Skin of body (tissue), 2 donors: ENCODE data around the gene TIAM2. TPM values are rescaled to one million over a fixed set of nuclear protein-coding genes. Genes with fewer than 3 reads are reported as not detected.
"Not testable (repeated sequence)": the region's sequence is repeated elsewhere in the genome, so short reads cannot be mapped to it uniquely, and the experiment has no call there.

Source experiments
- DNase-seq: peaks from one replicate; lab custom pipeline; 2025; lab: John Stamatoyannopoulos, UW
- total RNA-seq: library from RNA; depleted of rRNA; stranded (reverse); fragments of >200 nt; gene quantifications from one replicate; pipeline ENCODE4 v1.2.3, GENCODE V29; 2014

Gene TIAM2
- total RNA-seq, 1 donor from 2014 or later: 30.6 TPM

GRCh38 chr6:154989448-154989847 is 5.7 kb upstream of the TIAM2 start:
- DNase-seq: no peak

DNA sequence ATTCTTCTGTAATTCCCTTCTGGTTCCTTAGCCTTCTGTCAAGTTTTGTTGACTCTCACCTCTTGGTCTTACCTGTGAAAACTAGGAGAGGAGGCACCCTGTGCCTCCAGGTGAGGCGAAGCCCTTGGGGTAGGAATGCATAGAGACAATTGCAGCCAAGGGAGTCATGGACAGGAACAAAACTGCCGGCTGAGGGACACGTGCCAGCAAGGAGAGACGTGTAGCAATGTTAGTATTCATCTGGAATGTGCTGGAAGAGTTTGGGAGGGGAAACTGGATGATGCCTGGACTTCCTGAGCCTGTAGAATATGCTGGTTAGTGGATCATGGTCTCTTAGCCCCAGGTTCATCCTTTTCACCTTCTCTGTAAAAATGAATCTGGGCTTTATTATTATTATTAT is 3.9 kb upstream of the TIAM2 start:
- no peak for DNase-seq

DNA sequence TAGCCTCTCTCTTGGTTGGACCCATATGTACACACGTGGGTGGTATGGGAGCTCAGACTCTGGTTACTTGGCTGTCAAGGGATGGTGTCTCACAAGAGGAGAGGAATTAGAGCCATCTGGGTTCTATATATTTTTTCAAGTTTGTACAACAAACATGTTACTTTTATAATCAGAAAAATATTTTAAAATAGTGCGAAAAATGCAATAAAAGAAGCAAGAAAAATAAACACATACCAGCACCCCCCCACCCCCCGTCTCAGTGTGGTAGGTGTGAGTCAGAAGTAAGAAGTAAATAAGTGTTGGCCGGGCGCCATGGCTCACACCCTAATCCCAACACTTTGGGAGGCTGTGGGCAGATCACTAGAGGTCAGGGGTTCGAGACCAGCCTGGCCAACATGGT is 2.1 kb upstream of the TIAM2 start:
- DNase-seq: peak; percentile 64

GRCh38 chr6:154993710-154994109 is 1.4 kb upstream of the TIAM2 start:
- no peak for DNase-seq

- DNase-seq: no peak
These were observed 270 bp upstream of the TIAM2 start for GRCh38 chr6:154994836-154995253.

GRCh38 chr6:154996016-154996590 is 988 bp downstream of the TIAM2 start:
- no peak for DNase-seq

- no peak for DNase-seq
These were observed 1.8 kb downstream of the TIAM2 start for GRCh38 chr6:154996841-154997311.

DNA sequence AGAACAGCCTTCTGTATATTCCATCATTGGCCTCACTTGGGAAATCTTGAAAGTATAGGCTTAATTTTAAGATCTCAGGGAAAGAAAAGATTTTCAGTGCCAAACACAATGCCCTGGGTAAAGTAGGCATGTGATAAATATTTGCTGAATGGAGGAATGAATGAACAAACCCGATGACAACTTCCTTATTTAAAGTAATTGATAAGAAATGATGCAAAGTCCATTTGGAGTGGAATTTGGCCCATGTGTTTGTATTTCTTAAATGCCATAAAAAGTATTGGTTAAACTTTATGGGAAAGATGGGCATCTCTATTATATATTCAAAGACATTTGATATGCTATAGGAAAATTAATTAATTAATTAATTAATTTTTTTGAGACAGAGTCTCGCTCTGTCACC is 3.7 kb downstream of the TIAM2 start:
- DNase-seq: no peak

DNA sequence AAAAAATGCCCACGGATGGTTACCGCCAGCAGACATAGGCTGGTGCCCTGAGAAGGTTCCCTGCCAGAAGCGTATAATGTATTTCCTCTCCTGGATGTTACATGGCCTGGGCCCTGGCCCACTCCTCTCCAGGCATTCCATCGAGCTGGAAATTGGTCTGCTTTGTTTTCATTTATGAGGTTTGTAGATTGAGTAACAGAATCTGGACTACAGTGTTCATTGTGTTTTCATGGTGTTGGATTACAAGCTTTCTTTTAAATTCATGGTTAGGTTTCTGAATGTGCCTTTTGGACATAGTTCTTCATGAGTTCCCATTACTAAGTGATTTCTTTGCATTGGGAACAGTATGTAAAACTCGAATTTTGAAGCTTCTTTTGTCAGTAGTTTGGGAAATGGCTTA is 6.4 kb downstream of the TIAM2 start:
- DNase-seq: no peak

GRCh38 chr6:155001934-155002333 is 6.8 kb downstream of the TIAM2 start:
- DNase-seq: no peak

- no peak for DNase-seq
These were observed 8.4 kb downstream of the TIAM2 start for GRCh38 chr6:155003476-155003875.

DNA sequence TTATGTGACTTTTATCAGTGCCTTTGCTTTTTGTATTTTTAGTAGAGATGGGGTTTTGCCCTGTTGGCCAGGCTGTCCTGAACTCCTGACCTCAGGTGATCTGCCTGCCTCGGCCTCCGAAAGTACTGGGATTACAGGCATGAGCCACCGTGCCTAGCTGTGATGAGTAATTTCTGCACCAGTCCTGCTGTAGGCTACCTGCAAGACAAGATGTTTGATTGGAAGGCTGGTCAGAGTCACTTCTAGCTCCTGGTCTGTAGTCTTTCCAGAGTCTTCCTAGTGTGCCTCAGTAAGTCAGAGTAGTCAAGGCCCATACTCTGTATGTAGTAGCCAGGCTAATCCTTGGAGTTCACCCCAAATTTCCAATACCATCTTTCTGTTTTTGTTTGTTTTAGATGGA is 8.9 kb downstream of the TIAM2 start:
- DNase-seq: no peak

DNA sequence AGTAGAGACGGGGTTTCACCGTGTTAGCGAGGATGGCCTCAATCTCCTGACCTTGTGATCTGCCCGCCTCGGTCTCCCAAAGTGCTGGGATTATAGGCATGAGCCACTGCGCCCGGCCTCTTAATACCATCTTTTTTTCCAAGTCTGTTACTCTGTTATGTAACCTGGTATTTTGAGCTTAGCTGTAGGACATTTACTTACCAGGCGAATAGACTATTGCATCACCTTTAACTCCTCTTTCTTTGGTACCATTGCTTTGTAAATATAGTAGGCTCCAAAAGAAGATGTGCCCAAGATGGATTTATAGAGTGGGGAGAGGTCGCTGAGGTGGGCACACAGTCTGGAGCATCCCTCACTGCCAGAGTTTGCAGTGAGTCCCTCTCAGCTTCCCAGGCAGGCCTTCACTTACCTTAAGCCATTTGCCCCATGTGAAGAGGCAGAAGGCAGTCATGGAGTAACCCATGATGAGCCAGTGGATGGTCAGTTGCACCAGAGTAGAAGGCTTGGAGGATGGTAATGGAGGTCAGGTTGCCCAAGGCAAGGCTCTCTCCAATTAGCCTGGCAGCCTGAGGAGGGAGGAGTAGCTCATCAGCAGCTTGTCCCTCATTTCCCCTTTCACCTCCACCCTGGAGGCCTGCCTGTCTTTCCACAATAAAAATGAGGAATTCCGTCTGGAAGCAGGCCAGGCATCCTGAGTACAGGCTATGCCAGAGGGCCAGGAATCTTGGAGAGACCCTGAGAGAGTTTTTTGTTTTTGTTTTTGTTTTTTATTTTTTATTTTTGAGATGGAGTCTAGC is 9.7 kb downstream of the TIAM2 start:
- no peak for DNase-seq

- DNase-seq: no peak
These were observed 13.5 kb downstream of the TIAM2 start for GRCh38 chr6:155008625-155009024.

GRCh38 chr6:155010940-155011339 is 15.8 kb downstream of the TIAM2 start:
- DNase-seq: no peak

GRCh38 chr6:155011809-155012291 is 16.7 kb downstream of the TIAM2 start:
- peak; percentile 72 for DNase-seq

GRCh38 chr6:155013457-155013876 is 18.4 kb downstream of the TIAM2 start:
- peak; percentile 91 for DNase-seq

DNA sequence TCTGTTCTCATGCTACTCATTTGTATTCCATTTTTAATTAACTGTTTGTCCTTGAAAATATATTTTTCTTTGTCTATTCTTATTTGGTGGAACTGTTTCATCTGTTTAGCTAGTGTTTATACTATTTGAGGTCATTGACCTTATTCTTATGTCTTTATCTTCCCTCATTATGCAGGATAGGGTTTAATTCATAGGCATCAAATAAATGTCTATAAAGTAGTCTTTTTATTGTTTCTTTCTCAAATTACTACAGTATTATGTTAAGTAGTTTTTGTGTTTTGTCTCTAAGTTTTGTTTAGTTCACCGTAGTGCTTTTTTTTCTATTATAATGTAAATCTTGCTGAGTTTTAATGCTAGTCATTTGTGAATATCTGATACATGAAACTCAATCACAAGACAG is 19.0 kb downstream of the TIAM2 start:
- DNase-seq: no peak

GRCh38 chr6:155014670-155015300 is 19.7 kb downstream of the TIAM2 start:
- no peak for DNase-seq

- DNase-seq: not testable (repeated sequence)
These were observed 23.3 kb downstream of the TIAM2 start for GRCh38 chr6:155018415-155018814.

- DNase-seq: no peak
These were observed 26.6 kb downstream of the TIAM2 start for GRCh38 chr6:155021680-155022079.

DNA sequence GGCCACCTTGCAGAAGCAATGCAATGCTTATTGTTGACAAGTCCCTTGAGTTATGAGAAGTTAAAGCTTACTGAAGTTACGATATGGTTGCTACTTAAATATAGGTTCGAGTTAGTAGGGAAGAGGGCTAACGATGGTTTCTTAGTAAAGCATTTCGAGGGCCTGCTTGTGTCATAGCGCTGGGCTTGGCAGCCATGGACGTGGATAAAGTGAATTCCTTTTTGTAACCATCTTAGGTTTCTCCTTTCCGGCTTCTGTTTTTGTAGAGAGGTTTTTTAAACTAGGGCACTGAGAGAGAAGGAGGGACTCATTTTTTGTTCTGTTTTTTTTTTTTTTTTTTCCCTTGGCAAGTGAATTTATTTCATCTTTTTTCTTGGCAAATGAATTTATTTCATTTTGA is 27.6 kb downstream of the TIAM2 start:
- no peak for DNase-seq
